Measurements from ENCODE around the gene CTTNBP2.

DNA sequence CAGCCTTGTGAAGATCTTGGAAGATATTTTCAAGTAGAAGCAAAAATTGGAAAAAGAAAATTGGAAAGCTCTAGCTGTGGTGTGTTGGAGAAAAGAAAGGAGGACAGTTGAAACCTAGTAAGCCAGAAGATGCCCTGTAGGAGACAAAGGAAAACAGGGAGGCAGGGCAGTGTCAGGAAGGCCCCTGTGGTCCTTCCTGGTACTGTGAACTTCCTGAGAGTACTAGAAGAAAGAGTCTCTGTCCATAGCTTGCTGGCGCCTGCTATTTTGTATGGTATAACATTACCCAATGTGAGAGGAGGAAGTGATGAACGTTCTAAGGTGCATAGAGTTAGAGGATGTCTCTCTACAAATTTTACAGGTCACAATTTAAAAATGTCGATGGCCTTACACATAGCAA, 183.1 kb downstream of the CTTNBP2 start:
- TF ChIP-seq POLR2A (IDR thresholded peaks at IDR 0.05; ENCODE audit: low read depth, low read length) (no peak), TAF1 (IDR thresholded peaks at IDR 0.05; ENCODE audit: low read depth, low read length) (no peak), POLR2AphosphoS5 (IDR thresholded peaks at IDR 0.05; ENCODE audit: low read depth, low read length) (no peak), POU2F2 (IDR thresholded peaks at IDR 0.05; ENCODE audit: low read depth, low read length) (no peak), SPI1 (IDR thresholded peaks at IDR 0.05; ENCODE audit: low read depth, low read length) (no peak), PAX5 (IDR thresholded peaks at IDR 0.05; ENCODE audit: insufficient read depth, low read length, severe bottlenecking) (no peak)

Measured in GM12891 (cell line).